H1 (cell line): ENCODE data around the gene GALR2. TPM values are rescaled to one million over a fixed set of nuclear protein-coding genes. Genes with fewer than 3 reads are reported as not detected.

ENCODE experiments used
- CTCF ChIA-PET: fragments of 300-600 bp; sonication (Branson Sonifier 250); formaldehyde crosslinking; loops from one replicate; lab custom pipeline; 2021; ENCODE audit not compliant: partially characterized antibody; lab: Charles Lee
- POLR2A ChIA-PET: fragments of 300-600 bp; sonication (Branson Sonifier 250); formaldehyde crosslinking; loops from one replicate; lab custom pipeline; 2021; ENCODE audit warnings: inconsistent platforms; ENCODE audit not compliant: partially characterized antibody; lab: Charles Lee
- DNase-seq, 2 experiments: peaks; one replicate each; pipeline versions ENCODE4 v3.0.0 to v3.0.0-alpha.2; 2010 to 2022; ENCODE audit warnings: low spot score in 2 of 2, low read depth in 1 of 2, mixed read lengths in 1 of 2
- FAIRE-seq: peaks from 2 replicates; lab custom pipeline; 2011; peaks lifted over from hg19 to GRCh38; lab: Jason Lieb, UNC
- H2AFZ ChIP-seq: 2 replicates; pipeline ENCODE4 v1.8.1; 2012; ENCODE audit warnings: low read length, inconsistent platforms
- H2AK5ac ChIP-seq: 2 replicates; pipeline ENCODE4 v1.6.1; 2013; ENCODE audit warnings: low read depth, low read length
- H2BK120ac ChIP-seq: replicated peaks from 2 replicates; pipeline ENCODE3; 2013; ENCODE audit warnings: low read depth, low read length, inconsistent platforms
- H2BK12ac ChIP-seq: 2 replicates; pipeline ENCODE4 v1.6.1; 2013; ENCODE audit warnings: low read depth, low read length
- H2BK15ac ChIP-seq: 2 replicates; pipeline ENCODE4 v1.6.1; 2013; ENCODE audit warnings: low read length
- H2BK20ac ChIP-seq: 2 replicates; pipeline ENCODE4 v1.6.1; 2013; ENCODE audit warnings: low read length
- H2BK5ac ChIP-seq: 2 replicates; pipeline ENCODE4 v1.6.1; 2013; ENCODE audit warnings: low read depth, low read length
- H3K14ac ChIP-seq: 2 replicates; pipeline ENCODE4 v1.6.1; 2013; ENCODE audit warnings: inconsistent platforms; ENCODE audit not compliant: insufficient read length
- H3K18ac ChIP-seq: 2 replicates; pipeline ENCODE4 v1.6.1; 2013; ENCODE audit warnings: low read length; ENCODE audit errors: extremely low read depth
- H3K23ac ChIP-seq: 2 replicates; pipeline ENCODE4 v1.6.1; 2013; ENCODE audit warnings: inconsistent platforms; ENCODE audit not compliant: insufficient read length
- H3K23me2 ChIP-seq: 2 replicates; pipeline ENCODE4 v1.6.1; 2013; ENCODE audit warnings: low read depth, low read length
- H3K27ac ChIP-seq: 2 replicates; pipeline ENCODE4 v1.6.1; 2011; ENCODE audit warnings: low read depth, low read length, inconsistent platforms
- H3K27me3 ChIP-seq, 4 experiments: replicated peaks in 1 of 4; 1 replicate in 1 of 4; 2 replicates in 3 of 4; pipeline versions ENCODE4 v1.6.1 to v1.8.1; 2011 to 2013; ENCODE audit warnings: low read length in 3 of 4, mild to moderate bottlenecking in 3 of 4, inconsistent platforms in 2 of 4, mixed read lengths in 2 of 4, moderate library complexity in 1 of 4; ENCODE audit not compliant: control insufficient read depth in 3 of 4, insufficient read depth in 3 of 4; ENCODE audit errors: extremely low read depth in 1 of 4
- H3K36me3 ChIP-seq, 4 experiments: 2 replicates each; pipeline versions ENCODE4 v1.6.1 to v1.8.1; 2011 to 2013; ENCODE audit warnings: mild to moderate bottlenecking in 4 of 4, low read length in 3 of 4, moderate library complexity in 2 of 4, control low read depth in 1 of 4, inconsistent platforms in 1 of 4; ENCODE audit not compliant: insufficient read depth in 4 of 4, control insufficient read depth in 2 of 4
- H3K4ac ChIP-seq: replicated peaks from 2 replicates; pipeline ENCODE3; 2013; ENCODE audit warnings: low read length, low read depth, mixed read lengths, inconsistent platforms; ENCODE audit not compliant: insufficient read length
- H3K4me1 ChIP-seq, 4 experiments: replicated peaks in 1 of 4; 1 replicate in 1 of 4; 2 replicates in 3 of 4; pipeline versions ENCODE4 v1.6.1 to v1.8.1; 2011 to 2013; ENCODE audit warnings: low read length in 3 of 4, inconsistent platforms in 2 of 4, mixed read lengths in 1 of 4; ENCODE audit not compliant: insufficient read depth in 4 of 4, control insufficient read depth in 3 of 4
- H3K4me2 ChIP-seq, 2 experiments: 2 replicates each; pipeline versions ENCODE4 v1.6.1 to v1.8.1; 2011 to 2013; ENCODE audit warnings: low read depth in 2 of 2, low read length in 2 of 2, control low read depth in 1 of 2, inconsistent platforms in 1 of 2, mild to moderate bottlenecking in 1 of 2; ENCODE audit not compliant: insufficient read depth in 1 of 2
- H3K4me3 ChIP-seq, 4 experiments: fragments of 200-600, 300-600 bp in 1 of 4; sonication (generic), shearing (Covaris generic), sonication (Bioruptor Twin) in 1 of 4; 2 replicates each; pipeline versions ENCODE4 v1.5.1 to v1.8.1; 2011 to 2016; ENCODE audit warnings: low read length in 4 of 4, low read depth in 3 of 4, control low read depth in 2 of 4, inconsistent platforms in 2 of 4, mild to moderate bottlenecking in 2 of 4, mixed read lengths in 1 of 4, moderate library complexity in 1 of 4; ENCODE audit not compliant: insufficient read depth in 2 of 4; ENCODE audit errors: extremely low read depth in 1 of 4
- H3K56ac ChIP-seq: replicated peaks from 2 replicates; pipeline ENCODE3; 2013; ENCODE audit warnings: low read depth, mild to moderate bottlenecking, mixed read lengths, low read length, inconsistent platforms; ENCODE audit not compliant: insufficient read length
- H3K79me1 ChIP-seq: 2 replicates; pipeline ENCODE4 v1.6.1; 2013; ENCODE audit warnings: low read depth, low read length, control low read depth
- H3K79me2 ChIP-seq, 2 experiments: 2 replicates each; pipeline versions ENCODE4 v1.6.1 to v1.8.1; 2012 to 2013; ENCODE audit warnings: low read length in 2 of 2, mild to moderate bottlenecking in 2 of 2, inconsistent platforms in 1 of 2; ENCODE audit not compliant: insufficient read depth in 2 of 2, control insufficient read depth in 1 of 2
- H3K9ac ChIP-seq, 4 experiments: replicated peaks in 1 of 4; 1 replicate in 1 of 4; 2 replicates in 3 of 4; pipeline versions ENCODE4 v1.6.1 to v1.8.1; 2011 to 2013; ENCODE audit warnings: low read depth in 3 of 4, low read length in 3 of 4, control low read depth in 2 of 4, mild to moderate bottlenecking in 2 of 4, moderate library complexity in 2 of 4, inconsistent platforms in 1 of 4; ENCODE audit errors: extremely low read depth in 1 of 4
- H3K9me3 ChIP-seq, 2 experiments: 2 replicates each; pipeline versions ENCODE4 v1.6.1 to v1.8.1; 2012 to 2013; ENCODE audit warnings: mild to moderate bottlenecking in 2 of 2, moderate library complexity in 2 of 2, control low read depth in 1 of 2, inconsistent platforms in 1 of 2, low read depth in 1 of 2, low read length in 1 of 2, mixed read lengths in 1 of 2; ENCODE audit not compliant: insufficient read depth in 2 of 2
- H4K20me1 ChIP-seq, 2 experiments: replicated peaks in 1 of 2; 2 replicates each; pipeline versions ENCODE3 to v1.8.1; 2011 to 2013; ENCODE audit warnings: inconsistent platforms in 2 of 2, low read length in 2 of 2, mild to moderate bottlenecking in 1 of 2; ENCODE audit not compliant: insufficient read depth in 2 of 2, control insufficient read depth in 1 of 2
- H4K5ac ChIP-seq: 2 replicates; pipeline ENCODE4 v1.6.1; 2013; ENCODE audit warnings: low read length, low read depth, mixed read lengths, inconsistent platforms; ENCODE audit not compliant: insufficient read length
- H4K8ac ChIP-seq: 2 replicates; pipeline ENCODE4 v1.8.0; 2013; ENCODE audit warnings: mild to moderate bottlenecking, moderate library complexity, low read length, inconsistent platforms; ENCODE audit not compliant: insufficient read depth; ENCODE audit errors: extremely low read depth
- H4K91ac ChIP-seq: replicated peaks from 2 replicates; pipeline ENCODE3; 2013; ENCODE audit warnings: low read length, mixed read lengths, inconsistent platforms; ENCODE audit not compliant: insufficient read length
- CREB1 ChIP-seq: IDR thresholded peaks from 2 replicates; pipeline ENCODE4 v1.6.1; 2012; ENCODE audit warnings: inconsistent platforms
- POLR2A ChIP-seq, 2 experiments: IDR thresholded peaks; 1 replicate in 1 of 2; 2 replicates in 1 of 2; pipeline ENCODE4 v1.6.1; 2011; ENCODE audit warnings: low read depth in 2 of 2, low read length in 2 of 2, mild to moderate bottlenecking in 2 of 2; ENCODE audit errors: control extremely low read depth in 1 of 2
- POLR2AphosphoS5 ChIP-seq: IDR thresholded peaks from 2 replicates; pipeline ENCODE4 v1.6.1; 2011; ENCODE audit warnings: low read depth, low read length
- SIN3A ChIP-seq, 2 experiments: IDR thresholded peaks in 1 of 2; conservative IDR thresholded peaks in 1 of 2; 2 replicates each; pipeline ENCODE4 v1.6.1; 2011 to 2012; ENCODE audit warnings: low read length in 2 of 2, improper control_type of control experiment in 1 of 2, low read depth in 1 of 2, mild to moderate bottlenecking in 1 of 2
- SUZ12 ChIP-seq: fragments of 200-600 bp; sonication (generic); IDR thresholded peaks from 2 replicates; pipeline ENCODE4 v1.6.1; 2012; ENCODE audit warnings: mild to moderate bottlenecking, inconsistent platforms, low read length, moderate library complexity, mixed read lengths
- TBP ChIP-seq: IDR thresholded peaks from 2 replicates; pipeline ENCODE4 v1.6.1; 2011; ENCODE audit warnings: low read depth, low read length, improper control_type of control experiment
- WGBS, 2 experiments: shearing (Covaris generic) in 1 of 2; methylation state at CpG; one replicate each; pipeline versions ENCODE4 v1.1.6 to v1.1.7; 2013 to 2015; ENCODE audit warnings: low lambda C conversion rate in 2 of 2, mixed read lengths in 2 of 2, inconsistent platforms in 1 of 2, low coverage in 1 of 2, missing lambda C conversion rate in 1 of 2; ENCODE audit not compliant: insufficient replicate concordance in 2 of 2, insufficient coverage in 1 of 2, insufficient read length in 1 of 2; ENCODE audit errors: extremely low coverage in 1 of 2, missing lambda C conversion rate in 1 of 2; 5-methylcytosine and 5-hydroxymethylcytosine counted together
- polyA plus RNA-seq, 7 experiments: library from polyadenylated mRNA; depleted of rRNA in 3 of 7; stranded (reverse) in 5 of 7; unstranded in 2 of 7; fragments of >200 nt in 5 of 7; fragments of 200-250 nt in 2 of 7; gene quantifications; 1 replicate in 5 of 7; 2 replicates in 1 of 7; 4 replicates in 1 of 7; pipeline versions ENCODE4 v1.2.1 to v1.2.3, GENCODE V29; 2011 to 2013; ENCODE audit warnings: missing spikeins in 2 of 7, mixed read lengths in 2 of 7
- total RNA-seq: library from RNA; stranded (reverse); fragmentation: NEBNext Ultra II Directional; extraction: Animal tissue kit (Norgen Biotek cat#: 25700); gene quantifications from 2 replicates; pipeline ENCODE4 v1.2.1, GENCODE V29; 2021

The GALR2 gene
- total and polyA plus RNA-seq, 2 of the 8 experiments (the other 6 are each of a cell fraction or from before 2014, with no cell fraction given): 0.86 to 2.2 TPM

DNA sequence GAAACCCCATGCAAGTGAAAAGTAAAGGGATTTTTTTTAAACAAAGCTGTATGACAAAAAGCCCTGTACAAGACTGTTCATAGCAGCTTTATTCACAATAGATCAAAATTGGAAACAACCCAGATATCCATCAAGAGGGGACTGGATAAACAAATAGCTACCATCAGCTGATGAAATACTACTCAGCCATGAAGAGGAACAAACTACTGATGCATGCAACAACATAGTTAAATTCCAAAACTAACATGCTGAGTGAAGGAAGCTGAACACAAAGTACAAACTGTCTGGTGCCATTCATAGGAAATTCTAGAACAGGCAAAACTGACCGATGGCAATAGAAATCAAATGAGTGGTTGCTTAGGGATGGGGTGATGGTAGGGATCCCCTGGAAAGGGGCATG is 51.3 kb downstream of the GALR2 start:
- H3K4me2 ChIP-seq: no peak overlapping the region
- H3K23ac ChIP-seq: no peak overlapping the region
- no peak overlapping the region for H4K5ac ChIP-seq
- H2BK20ac ChIP-seq: no peak overlapping the region
- peaks cover 0 to 19% (median 7%) of the 10 kb centered on the region in 4 experiments; a peak in 5 of 7 replicates for H3K27me3 ChIP-seq
- H2AFZ ChIP-seq: no peak overlapping the region
- no peaks in the 10 kb centered on the region for H4K20me1 ChIP-seq
- ChIA-PET POLR2A (interaction anchor here (0.7 to 1.5 kb wide), 3 partner anchors 9 to 112 kb away, joined by 3 to 6 read pairs (median 4); no protein-coding TSS in a partner anchor), CTCF (interaction anchor here (0.8 to 41.5 kb wide), 21 partner anchors 8 to 259 kb away, joined by 3 to 778 read pairs (median 4); partner anchors contain the start of genes FOXJ1 and ZACN)
- H3K79me2 ChIP-seq: no peaks in the 10 kb centered on the region
- TF ChIP-seq SIN3A (conservative IDR thresholded peaks at IDR 0.05 in 1 of 2, IDR thresholded peaks at IDR 0.05 in 1 of 2; ENCODE audit: low read depth in 1 of 2, low read length in 2 of 2) (no peak), TBP (no peak), POLR2A (IDR thresholded peaks at IDR 0.05; ENCODE audit: control extremely low read depth in 1 of 2, low read depth in 2 of 2, low read length in 2 of 2) (no peak), CREB1 (no peak), SUZ12 (no peak), POLR2AphosphoS5 (no peak)
- no peak overlapping the region for H3K56ac ChIP-seq
- no peak overlapping the region for H3K4ac ChIP-seq
- H2BK15ac ChIP-seq: no peak overlapping the region
- H4K8ac ChIP-seq: no peak overlapping the region
- H2AK5ac ChIP-seq: no peak overlapping the region
- no peak overlapping the region for H2BK12ac ChIP-seq
- no peak overlapping the region for H3K14ac ChIP-seq
- no peak overlapping the region for H3K18ac ChIP-seq
- no peak overlapping the region for H3K9ac ChIP-seq
- FAIRE-seq: no peak
- no peaks in the 10 kb centered on the region for H3K9me3 ChIP-seq
- H2BK5ac ChIP-seq: no peak overlapping the region
- H3K79me1 ChIP-seq: no peaks in the 10 kb centered on the region
- no peaks in the 10 kb centered on the region for H3K36me3 ChIP-seq
- no peak overlapping the region for H3K27ac ChIP-seq
- H3K4me1 ChIP-seq: peaks cover 3 to 29% (median 17%) of the 10 kb centered on the region in 4 experiments
- peaks cover 6% of the 10 kb centered on the region; the same call in 1 of the 2 replicates for H3K23me2 ChIP-seq
- no peak overlapping the region for H4K91ac ChIP-seq
- no peak for DNase-seq
- no peak overlapping the region for H3K4me3 ChIP-seq
- no peak overlapping the region for H2BK120ac ChIP-seq
- 100% methylated on average over 1 of the region's 1 CpG; no CpG with 5 or more reads in 1 of the 2 experiments for WGBS, 2 experiments
